ENCODE results near the gene TBC1D8.

GRCh38 chr2:101076581-101076980 is 74.6 kb downstream of the TBC1D8 start:
- TF ChIP-seq EZH2 (IDR thresholded peaks at IDR 0.05; ENCODE audit: borderline replicate concordance, insufficient read depth, low read depth, low read length, poor library complexity, severe bottlenecking) (no peak), CTCF (IDR thresholded peaks at IDR 0.05) (no peak)

Measured in B cell (primary cell).